OCI-LY7 (cell line): ENCODE data around the gene DSG2. TPM values are rescaled to one million over a fixed set of nuclear protein-coding genes. Genes with fewer than 3 reads are reported as not detected.

Experiments
- BruUV-seq: library from RNA; stranded (reverse); fragments of 400-500 nt; replicated peaks from 2 replicates; lab custom pipeline; 2021; lab: Mats Ljungman, UMichigan
- CTCF ChIA-PET: fragments of 300-600 bp; sonication (Branson Sonifier 250); formaldehyde crosslinking; loops from one replicate; lab custom pipeline; 2022; ENCODE audit warnings: antibody characterized with exemption; ENCODE audit not compliant: unreplicated experiment; lab: Charles Lee
- POLR2A ChIA-PET: fragments of 300-600 bp; sonication (Branson Sonifier 250); formaldehyde crosslinking; loops from one replicate; lab custom pipeline; 2022; ENCODE audit warnings: antibody characterized with exemption; lab: Charles Lee
- DNase-seq: peaks from one replicate; pipeline ENCODE4 v3.0.0-alpha.2; 2015; ENCODE audit warnings: low spot score
- H2AFZ ChIP-seq: fragments of 200-600 bp; sonication (generic), shearing (Covaris generic); 2 replicates; pipeline ENCODE4 v1.6.1; 2014; ENCODE audit warnings: mild to moderate bottlenecking, antibody characterized with exemption, low read length, moderate library complexity
- H3K27ac ChIP-seq: fragments of 200-600 bp; sonication (generic); 2 replicates; pipeline ENCODE4 v1.5.1; 2014; ENCODE audit warnings: mixed run types, low read depth, mild to moderate bottlenecking, moderate library complexity, low read length, inconsistent platforms; ENCODE audit not compliant: poor library complexity, severe bottlenecking
- H3K36me3 ChIP-seq: fragments of 200-600 bp; sonication (generic); 2 replicates; pipeline ENCODE4 v1.6.1; 2014; ENCODE audit warnings: mild to moderate bottlenecking, antibody characterized with exemption, low read length, moderate library complexity, mixed read lengths; ENCODE audit not compliant: insufficient read depth
- H3K4me1 ChIP-seq: fragments of 200-600 bp; sonication (generic); 2 replicates; pipeline ENCODE4 v1.5.1; 2014; ENCODE audit warnings: mild to moderate bottlenecking, low read length; ENCODE audit not compliant: insufficient read depth, poor library complexity, severe bottlenecking
- H3K4me2 ChIP-seq: fragments of 200-600 bp; sonication (generic); 2 replicates; pipeline ENCODE4 v1.6.1; 2014; ENCODE audit warnings: mild to moderate bottlenecking, low read length
- H3K4me3 ChIP-seq: fragments of 200-600 bp; sonication (generic); 2 replicates; pipeline ENCODE4 v1.5.1; 2014; ENCODE audit warnings: mild to moderate bottlenecking, low read depth, low read length; ENCODE audit not compliant: poor library complexity, severe bottlenecking
- H3K79me2 ChIP-seq: fragments of 200-600 bp; sonication (generic); 2 replicates; pipeline ENCODE4 v1.6.1; 2016; ENCODE audit warnings: low read depth, mild to moderate bottlenecking, low read length, moderate library complexity, mixed read lengths; ENCODE audit not compliant: insufficient read depth
- H3K9me2 ChIP-seq: fragments of 200-600 bp; sonication (generic); 2 replicates; pipeline ENCODE4 v1.6.1; 2016; ENCODE audit warnings: mild to moderate bottlenecking, low read length, mixed read lengths; ENCODE audit not compliant: insufficient read depth
- H3K9me3 ChIP-seq: fragments of 200-600 bp; sonication (generic); 2 replicates; pipeline ENCODE4 v1.6.1; 2014; ENCODE audit warnings: mild to moderate bottlenecking, mixed run types, low read length, mixed read lengths
- H4K20me1 ChIP-seq: fragments of 200-600 bp; sonication (generic); 2 replicates; pipeline ENCODE4 v1.6.1; 2014; ENCODE audit warnings: mild to moderate bottlenecking, antibody characterized with exemption, low read length, moderate library complexity, mixed read lengths; ENCODE audit not compliant: insufficient read depth
- EZH2phosphoT487 ChIP-seq: fragments of 200-600 bp; sonication (generic); IDR thresholded peaks from 2 replicates; pipeline ENCODE4 v1.6.1; 2018; ENCODE audit warnings: low read depth, borderline replicate concordance, mild to moderate bottlenecking, mixed run types, antibody characterized with exemption, low read length, moderate library complexity, mixed read lengths
- intact Hi-C: fragments of 100-400 bp; cut with micrococcal nuclease; formaldehyde crosslinking; loops from one replicate; pipeline ENCODE4 v1.10.0; 2022; ENCODE audit not compliant: unreplicated experiment
- total RNA-seq, 2 experiments: library from RNA; depleted of rRNA in 1 of 2; stranded (reverse); fragments of >200 nt in 1 of 2; shearing (Covaris generic) in 1 of 2; gene quantifications; 2 replicates each; pipeline ENCODE4 v1.2.3, GENCODE V29; 2014 to 2022
- TF ChIP-seq, protein P1 (sequence below): fragments of 200-600 bp; sonication (generic); conservative IDR thresholded peaks from 2 replicates; pipeline ENCODE4 v1.5.1; 2014; ENCODE audit warnings: mild to moderate bottlenecking, antibody characterized with exemption, low read length, moderate library complexity, mixed read lengths

Gene DSG2
- total RNA-seq, 2 experiments from 2014 or later: not detected

DNA sequence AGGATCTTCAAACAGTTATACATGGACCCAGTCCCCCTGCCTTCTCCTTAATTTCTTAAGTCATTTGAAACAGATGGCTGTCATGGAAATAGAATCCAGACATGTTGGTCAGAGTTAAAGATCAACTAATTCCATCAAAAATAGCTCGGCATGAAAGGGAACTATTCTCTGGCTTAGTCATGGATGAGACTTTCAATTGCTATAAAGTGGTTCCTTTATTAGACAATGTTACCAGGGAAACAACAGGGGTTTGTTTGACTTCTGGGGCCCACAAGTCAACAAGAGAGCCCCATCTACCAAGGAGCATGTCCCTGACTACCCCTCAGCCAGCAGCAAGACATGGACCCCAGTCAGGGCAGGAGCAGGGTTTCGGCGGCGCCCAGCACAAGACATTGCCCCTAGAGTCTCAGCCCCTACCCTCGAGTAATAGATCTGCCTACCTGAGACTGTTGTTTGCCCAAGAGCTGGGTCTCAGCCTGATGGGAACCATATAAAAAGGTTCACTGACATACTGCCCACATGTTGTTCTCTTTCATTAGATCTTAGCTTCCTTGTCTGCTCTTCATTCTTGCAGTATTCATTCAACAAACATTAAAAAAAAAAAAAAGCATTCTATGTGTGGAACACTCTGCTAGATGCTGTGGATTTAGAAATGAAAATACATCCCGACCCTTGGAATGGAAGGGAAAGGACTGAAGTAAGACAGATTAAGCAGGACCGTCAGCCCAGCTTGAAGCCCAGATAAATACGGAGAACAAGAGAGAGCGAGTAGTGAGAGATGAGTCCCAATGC lies 98.3 kb downstream of the DSG2 start:
- no TSS peak for BruUV-seq
- Histone ChIP-seq H2AFZ (no peak overlapping the region; the same call in 1 of the 2 replicates), H3K4me3 (no peak overlapping the region), H3K9me3 (no peaks in the 10 kb centered on the region), H3K36me3 (no peaks in the 10 kb centered on the region), H3K4me2 (no peak overlapping the region), H3K79me2 (no peaks in the 10 kb centered on the region), H3K4me1 (no peaks in the 10 kb centered on the region), H4K20me1 (no peaks in the 10 kb centered on the region), H3K9me2 (no peaks in the 10 kb centered on the region), H3K27ac (no peak overlapping the region)
- CTCF ChIA-PET: interaction anchor here (0.6 kb wide), 1 partner anchor 42 kb away, joined by 3 read pairs; no protein-coding TSS in a partner anchor
- TF ChIP-seq, protein P1, sequence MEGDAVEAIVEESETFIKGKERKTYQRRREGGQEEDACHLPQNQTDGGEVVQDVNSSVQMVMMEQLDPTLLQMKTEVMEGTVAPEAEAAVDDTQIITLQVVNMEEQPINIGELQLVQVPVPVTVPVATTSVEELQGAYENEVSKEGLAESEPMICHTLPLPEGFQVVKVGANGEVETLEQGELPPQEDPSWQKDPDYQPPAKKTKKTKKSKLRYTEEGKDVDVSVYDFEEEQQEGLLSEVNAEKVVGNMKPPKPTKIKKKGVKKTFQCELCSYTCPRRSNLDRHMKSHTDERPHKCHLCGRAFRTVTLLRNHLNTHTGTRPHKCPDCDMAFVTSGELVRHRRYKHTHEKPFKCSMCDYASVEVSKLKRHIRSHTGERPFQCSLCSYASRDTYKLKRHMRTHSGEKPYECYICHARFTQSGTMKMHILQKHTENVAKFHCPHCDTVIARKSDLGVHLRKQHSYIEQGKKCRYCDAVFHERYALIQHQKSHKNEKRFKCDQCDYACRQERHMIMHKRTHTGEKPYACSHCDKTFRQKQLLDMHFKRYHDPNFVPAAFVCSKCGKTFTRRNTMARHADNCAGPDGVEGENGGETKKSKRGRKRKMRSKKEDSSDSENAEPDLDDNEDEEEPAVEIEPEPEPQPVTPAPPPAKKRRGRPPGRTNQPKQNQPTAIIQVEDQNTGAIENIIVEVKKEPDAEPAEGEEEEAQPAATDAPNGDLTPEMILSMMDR: no peak
- no peak for TF ChIP-seq EZH2phosphoT487
- intact Hi-C loops: no loop called here
- POLR2A ChIA-PET: interaction anchor here (1.1 kb wide), 1 partner anchor 20 kb away, joined by 4 read pairs; no protein-coding TSS in a partner anchor
- no peak for DNase-seq

GRCh38 chr18:31598021-31598805 lies 100.2 kb downstream of the DSG2 start:
- Histone ChIP-seq H4K20me1 (no peaks in the 10 kb centered on the region), H3K27ac (no peak overlapping the region), H3K4me3 (no peak overlapping the region), H3K4me2 (no peak overlapping the region), H3K9me2 (no peaks in the 10 kb centered on the region), H3K9me3 (no peaks in the 10 kb centered on the region), H2AFZ (no peak overlapping the region), H3K79me2 (no peaks in the 10 kb centered on the region), H3K4me1 (no peaks in the 10 kb centered on the region), H3K36me3 (no peaks in the 10 kb centered on the region)
- BruUV-seq: no TSS peak
- POLR2A ChIA-PET: interaction anchor here (0.6 kb wide), 1 partner anchor 421 kb away, joined by 3 read pairs; no protein-coding TSS in a partner anchor
- no peak for DNase-seq
- CTCF ChIA-PET: no interaction called here
- no peak for TF ChIP-seq EZH2phosphoT487
- TF ChIP-seq, protein P1: no peak
- intact Hi-C loops: no loop called here

Other genes starting within 250 kb of the DSG2 start
- not detected in 2 replicates for gene DSG1, start 180.0 kb upstream of the DSG2 start, total RNA-seq (2014; rRNA removed; shearing (Covaris generic))
- gene DSG1, start 180.0 kb upstream of the DSG2 start, total RNA-seq (2022): not detected in 2 replicates
- gene DSG4, start 121.4 kb upstream of the DSG2 start, total RNA-seq (2014; rRNA removed; shearing (Covaris generic)): not detected in 2 replicates
- not detected in 2 replicates for gene DSG4, start 121.4 kb upstream of the DSG2 start, total RNA-seq (2022)
- not detected in 2 replicates for gene DSG3, start 50.4 kb upstream of the DSG2 start, total RNA-seq (2014; rRNA removed; shearing (Covaris generic))
- not detected in 2 replicates for gene DSG3, start 50.4 kb upstream of the DSG2 start, total RNA-seq (2022)
- gene TTR, start 93.7 kb downstream of the DSG2 start, total RNA-seq (2014; rRNA removed; shearing (Covaris generic)): not detected in 2 replicates
- not detected in 2 replicates for gene TTR, start 93.7 kb downstream of the DSG2 start, total RNA-seq (2022)
- gene B4GALT6, start 186.4 kb downstream of the DSG2 start, total RNA-seq (2014; rRNA removed; shearing (Covaris generic)): 5.5 and 7.2 TPM in 2 replicates
- 16.4 and 22.8 TPM in 2 replicates for gene B4GALT6, start 186.4 kb downstream of the DSG2 start, total RNA-seq (2022)